ENCODE data around the gene ZFYVE9.

Gene ZFYVE9

DNA sequence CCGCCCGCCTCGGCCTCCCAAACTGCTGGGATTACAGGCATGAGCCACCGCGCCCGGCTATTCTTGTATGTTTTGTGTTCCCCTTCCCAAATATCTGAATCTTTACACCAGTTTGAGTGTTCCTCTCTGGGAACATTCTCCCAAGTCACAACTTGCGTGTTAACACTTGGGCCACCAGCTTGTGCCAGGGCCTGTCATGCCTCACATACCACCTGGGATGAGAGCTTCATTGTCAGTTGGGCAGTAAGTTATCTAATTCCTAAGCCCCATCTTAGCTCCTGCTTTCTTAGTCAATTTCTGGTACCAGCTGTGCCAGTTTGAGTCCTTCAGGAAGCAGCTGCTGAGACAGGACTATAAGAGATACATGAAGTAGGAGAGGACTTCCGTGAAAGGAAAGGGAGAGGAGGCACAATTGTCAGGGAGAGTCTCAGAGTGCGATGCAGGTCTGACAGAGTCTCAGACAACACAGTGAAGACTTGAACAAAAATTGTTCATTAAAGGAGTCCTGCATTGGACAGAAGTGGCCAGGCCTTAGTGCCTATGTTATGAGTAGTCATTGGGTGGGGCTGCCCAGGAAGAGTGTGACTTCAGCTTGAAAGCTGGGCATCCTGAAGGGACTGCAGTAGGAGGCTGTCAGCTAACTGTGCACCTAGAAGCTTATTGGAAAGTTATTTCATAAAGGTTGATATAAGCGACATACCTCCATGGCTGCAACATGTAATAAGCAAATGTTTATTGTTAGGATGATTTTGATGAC is 17.3 kb downstream of the ZFYVE9 start:
- H3K27ac ChIP-seq, result no peak overlapping the region

DNA sequence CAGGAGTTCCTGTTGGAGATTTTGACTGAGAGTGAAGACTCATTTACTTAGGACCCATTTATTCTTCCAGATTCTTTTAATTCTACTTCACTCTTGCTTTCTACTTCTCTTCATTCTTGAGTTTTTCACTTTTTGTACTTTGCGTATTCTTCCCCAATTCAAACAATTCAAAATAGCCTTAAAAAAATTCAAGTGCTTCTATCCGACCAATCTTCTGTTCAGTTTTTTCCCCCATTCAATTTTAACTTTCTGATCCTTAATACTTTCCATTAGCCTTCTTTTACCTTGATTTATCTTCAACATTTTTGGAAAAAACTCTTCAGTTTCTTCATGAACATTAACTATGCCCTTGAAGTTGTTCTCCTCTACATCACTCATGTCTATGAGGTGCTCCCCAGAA is 21.1 kb downstream of the ZFYVE9 start:
- peaks cover 2% of the 10 kb centered on the region for H3K4me1 ChIP-seq
- no peaks in the 10 kb centered on the region for H3K9me3 ChIP-seq (ENCODE audit: control insufficient read depth, low read length)
- peaks cover 16% of the 10 kb centered on the region for H3K79me2 ChIP-seq
- no peak overlapping the region for H3K4me3 ChIP-seq (ENCODE audit: low read depth, low read length)
- no peak overlapping the region for H2AFZ ChIP-seq
- no peaks in the 10 kb centered on the region for H3K27me3 ChIP-seq (ENCODE audit: control insufficient read depth, insufficient read depth, low read length)
- no peak overlapping the region for H3K4me2 ChIP-seq (ENCODE audit: low read length)
- no peaks in the 10 kb centered on the region for H3K36me3 ChIP-seq (ENCODE audit: control insufficient read depth, insufficient read depth, low read length)
- H3K27ac ChIP-seq, result no peak overlapping the region
- no peak overlapping the region for H3K9ac ChIP-seq
- TF ChIP-seq, protein P1, sequence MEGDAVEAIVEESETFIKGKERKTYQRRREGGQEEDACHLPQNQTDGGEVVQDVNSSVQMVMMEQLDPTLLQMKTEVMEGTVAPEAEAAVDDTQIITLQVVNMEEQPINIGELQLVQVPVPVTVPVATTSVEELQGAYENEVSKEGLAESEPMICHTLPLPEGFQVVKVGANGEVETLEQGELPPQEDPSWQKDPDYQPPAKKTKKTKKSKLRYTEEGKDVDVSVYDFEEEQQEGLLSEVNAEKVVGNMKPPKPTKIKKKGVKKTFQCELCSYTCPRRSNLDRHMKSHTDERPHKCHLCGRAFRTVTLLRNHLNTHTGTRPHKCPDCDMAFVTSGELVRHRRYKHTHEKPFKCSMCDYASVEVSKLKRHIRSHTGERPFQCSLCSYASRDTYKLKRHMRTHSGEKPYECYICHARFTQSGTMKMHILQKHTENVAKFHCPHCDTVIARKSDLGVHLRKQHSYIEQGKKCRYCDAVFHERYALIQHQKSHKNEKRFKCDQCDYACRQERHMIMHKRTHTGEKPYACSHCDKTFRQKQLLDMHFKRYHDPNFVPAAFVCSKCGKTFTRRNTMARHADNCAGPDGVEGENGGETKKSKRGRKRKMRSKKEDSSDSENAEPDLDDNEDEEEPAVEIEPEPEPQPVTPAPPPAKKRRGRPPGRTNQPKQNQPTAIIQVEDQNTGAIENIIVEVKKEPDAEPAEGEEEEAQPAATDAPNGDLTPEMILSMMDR (IDR thresholded peaks at IDR 0.05), result no peak

More for the DNA sequence above, 17.3 kb downstream of the ZFYVE9 start:
- Histone ChIP-seq H3K9ac (no peak overlapping the region), H3K36me3 (ENCODE audit: control insufficient read depth, insufficient read depth, low read length) (no peaks in the 10 kb centered on the region), H3K9me3 (ENCODE audit: control insufficient read depth, low read length) (no peaks in the 10 kb centered on the region), H3K4me2 (ENCODE audit: low read length) (no peak overlapping the region), H3K27me3 (ENCODE audit: control insufficient read depth, insufficient read depth, low read length) (no peaks in the 10 kb centered on the region), H3K4me1 (peaks cover 3% of the 10 kb centered on the region), H3K4me3 (ENCODE audit: low read depth, low read length) (no peak overlapping the region), H3K79me2 (peaks cover 10% of the 10 kb centered on the region), H2AFZ (no peak overlapping the region)
- TF ChIP-seq, protein P1 (IDR thresholded peaks at IDR 0.05), result no peak

DNA sequence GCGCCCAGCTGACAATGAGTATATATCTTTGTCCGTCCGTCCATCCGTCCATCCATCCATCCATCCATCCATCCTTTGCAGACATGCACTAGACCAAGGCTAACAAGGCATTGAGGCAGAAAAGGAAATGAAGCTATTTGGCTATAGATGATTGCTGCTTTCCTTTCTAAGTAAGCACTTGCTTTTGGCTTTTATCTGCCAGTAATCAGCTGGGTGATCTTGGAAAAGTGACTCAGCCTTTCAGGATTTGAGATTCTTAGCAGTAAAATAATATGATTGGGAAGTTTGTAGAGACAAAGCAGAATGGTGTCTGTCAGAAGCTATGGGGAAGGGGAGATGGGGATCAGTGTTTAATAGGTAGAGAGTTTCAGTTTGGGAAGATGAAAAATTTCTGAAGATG is 22.7 kb downstream of the ZFYVE9 start:
- no peak overlapping the region for H3K9ac ChIP-seq
- H3K9me3 ChIP-seq (ENCODE audit: control insufficient read depth, low read length), result no peaks in the 10 kb centered on the region
- no peak overlapping the region for H3K4me2 ChIP-seq (ENCODE audit: low read length)
- no peak overlapping the region for H2AFZ ChIP-seq
- H3K27me3 ChIP-seq (ENCODE audit: control insufficient read depth, insufficient read depth, low read length), result no peaks in the 10 kb centered on the region
- no peak overlapping the region for H3K27ac ChIP-seq
- H3K79me2 ChIP-seq, result peaks cover 22% of the 10 kb centered on the region
- no peaks in the 10 kb centered on the region for H3K4me1 ChIP-seq
- no peaks in the 10 kb centered on the region for H3K36me3 ChIP-seq (ENCODE audit: control insufficient read depth, insufficient read depth, low read length)
- H3K4me3 ChIP-seq (ENCODE audit: low read depth, low read length), result no peak overlapping the region
- TF ChIP-seq, protein P1 (IDR thresholded peaks at IDR 0.05), result no peak

DNA sequence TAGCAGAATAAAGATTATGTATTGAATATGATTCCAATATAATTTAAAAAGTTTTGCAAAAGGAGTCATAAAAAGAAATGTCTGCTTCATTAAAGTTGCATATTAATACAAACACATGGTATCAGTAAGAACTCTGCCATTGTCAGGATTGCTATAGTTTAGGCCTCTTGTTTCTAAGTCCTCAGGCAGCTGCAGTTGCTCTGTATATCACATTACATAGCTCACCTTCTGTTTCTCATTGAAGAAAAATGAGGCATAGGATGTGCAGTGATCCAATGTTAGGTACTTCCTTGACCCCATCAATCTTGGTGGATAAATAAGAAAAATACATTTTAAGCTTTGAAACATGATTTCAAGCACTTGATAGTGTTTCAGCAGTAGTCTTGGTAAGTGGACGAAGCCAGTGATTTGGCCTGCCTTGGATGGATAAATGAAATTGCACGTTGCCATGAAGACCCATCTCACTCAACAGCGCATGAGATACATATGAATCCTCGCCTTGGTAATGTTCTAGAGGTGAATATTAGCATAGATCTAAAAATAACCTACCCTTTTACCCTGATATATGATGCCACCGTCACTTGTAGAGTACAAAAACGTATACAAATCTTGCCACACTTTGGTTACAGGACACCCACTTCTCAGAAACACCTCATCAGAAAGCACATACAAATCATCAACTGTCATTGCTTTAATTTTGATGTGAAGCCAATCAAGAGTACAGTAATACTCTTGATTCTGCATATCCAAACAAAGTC is 25.3 kb downstream of the ZFYVE9 start:
- Histone ChIP-seq H3K79me2 (peaks cover 21% of the 10 kb centered on the region), H3K4me1 (no peaks in the 10 kb centered on the region), H3K36me3 (ENCODE audit: control insufficient read depth, insufficient read depth, low read length) (no peaks in the 10 kb centered on the region), H3K9me3 (ENCODE audit: control insufficient read depth, low read length) (no peaks in the 10 kb centered on the region), H2AFZ (no peak overlapping the region), H3K27ac (no peak overlapping the region), H3K27me3 (ENCODE audit: control insufficient read depth, insufficient read depth, low read length) (no peaks in the 10 kb centered on the region), H3K4me3 (ENCODE audit: low read depth, low read length) (no peak overlapping the region), H3K9ac (no peak overlapping the region), H3K4me2 (ENCODE audit: low read length) (no peak overlapping the region)
- TF ChIP-seq, protein P1 (IDR thresholded peaks at IDR 0.05), result no peak

Data from parathyroid adenoma (tissue), 2 donors.